ENCODE data around the gene RXRA. TPM values are rescaled to one million over a fixed set of nuclear protein-coding genes. Genes with fewer than 3 reads are reported as not detected.

Gene RXRA
- polyA plus RNA-seq, 1 donor from 2014 or later: 2.7 TPM

GRCh38 chr9:134358026-134358661, 31.9 kb downstream of the RXRA start:
- no peak overlapping the region for H2AFZ ChIP-seq (ENCODE audit: low read depth, low read length)
- H3K79me2 ChIP-seq (replicated peaks; ENCODE audit: insufficient read depth, low read length): no peaks in the 10 kb centered on the region
- H3K27me3 ChIP-seq (ENCODE audit: insufficient read depth, low read depth, low read length): no peaks in the 10 kb centered on the region
- no peaks in the 10 kb centered on the region for H4K20me1 ChIP-seq (ENCODE audit: insufficient read depth)
- no peak overlapping the region for H3K27ac ChIP-seq (ENCODE audit: low read length)
- H3K36me3 ChIP-seq (ENCODE audit: insufficient read depth, low read length): no peaks in the 10 kb centered on the region
- no peak overlapping the region for H3K9ac ChIP-seq (ENCODE audit: low read length)
- TF ChIP-seq SMC3 (conservative IDR thresholded peaks at IDR 0.05; ENCODE audit: poor library complexity) (no peak), EZH2 (IDR thresholded peaks at IDR 0.05; ENCODE audit: borderline replicate concordance, insufficient read depth, low read length, poor library complexity, severe bottlenecking) (no peak), TAF1 (IDR thresholded peaks at IDR 0.05; ENCODE audit: low read depth) (no peak), EP300 (conservative IDR thresholded peaks at IDR 0.05; ENCODE audit: poor library complexity, severe bottlenecking) (no peak), POLR2AphosphoS5 (IDR thresholded peaks at IDR 0.05) (no peak), MXI1 (conservative IDR thresholded peaks at IDR 0.05; ENCODE audit: poor library complexity, severe bottlenecking) (no peak), RAD21 (conservative IDR thresholded peaks at IDR 0.05) (no peak)
- TF ChIP-seq, protein P1, sequence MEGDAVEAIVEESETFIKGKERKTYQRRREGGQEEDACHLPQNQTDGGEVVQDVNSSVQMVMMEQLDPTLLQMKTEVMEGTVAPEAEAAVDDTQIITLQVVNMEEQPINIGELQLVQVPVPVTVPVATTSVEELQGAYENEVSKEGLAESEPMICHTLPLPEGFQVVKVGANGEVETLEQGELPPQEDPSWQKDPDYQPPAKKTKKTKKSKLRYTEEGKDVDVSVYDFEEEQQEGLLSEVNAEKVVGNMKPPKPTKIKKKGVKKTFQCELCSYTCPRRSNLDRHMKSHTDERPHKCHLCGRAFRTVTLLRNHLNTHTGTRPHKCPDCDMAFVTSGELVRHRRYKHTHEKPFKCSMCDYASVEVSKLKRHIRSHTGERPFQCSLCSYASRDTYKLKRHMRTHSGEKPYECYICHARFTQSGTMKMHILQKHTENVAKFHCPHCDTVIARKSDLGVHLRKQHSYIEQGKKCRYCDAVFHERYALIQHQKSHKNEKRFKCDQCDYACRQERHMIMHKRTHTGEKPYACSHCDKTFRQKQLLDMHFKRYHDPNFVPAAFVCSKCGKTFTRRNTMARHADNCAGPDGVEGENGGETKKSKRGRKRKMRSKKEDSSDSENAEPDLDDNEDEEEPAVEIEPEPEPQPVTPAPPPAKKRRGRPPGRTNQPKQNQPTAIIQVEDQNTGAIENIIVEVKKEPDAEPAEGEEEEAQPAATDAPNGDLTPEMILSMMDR (IDR thresholded peaks at IDR 0.05; ENCODE audit: poor library complexity, severe bottlenecking): no peak
- TF ChIP-seq, protein P2, sequence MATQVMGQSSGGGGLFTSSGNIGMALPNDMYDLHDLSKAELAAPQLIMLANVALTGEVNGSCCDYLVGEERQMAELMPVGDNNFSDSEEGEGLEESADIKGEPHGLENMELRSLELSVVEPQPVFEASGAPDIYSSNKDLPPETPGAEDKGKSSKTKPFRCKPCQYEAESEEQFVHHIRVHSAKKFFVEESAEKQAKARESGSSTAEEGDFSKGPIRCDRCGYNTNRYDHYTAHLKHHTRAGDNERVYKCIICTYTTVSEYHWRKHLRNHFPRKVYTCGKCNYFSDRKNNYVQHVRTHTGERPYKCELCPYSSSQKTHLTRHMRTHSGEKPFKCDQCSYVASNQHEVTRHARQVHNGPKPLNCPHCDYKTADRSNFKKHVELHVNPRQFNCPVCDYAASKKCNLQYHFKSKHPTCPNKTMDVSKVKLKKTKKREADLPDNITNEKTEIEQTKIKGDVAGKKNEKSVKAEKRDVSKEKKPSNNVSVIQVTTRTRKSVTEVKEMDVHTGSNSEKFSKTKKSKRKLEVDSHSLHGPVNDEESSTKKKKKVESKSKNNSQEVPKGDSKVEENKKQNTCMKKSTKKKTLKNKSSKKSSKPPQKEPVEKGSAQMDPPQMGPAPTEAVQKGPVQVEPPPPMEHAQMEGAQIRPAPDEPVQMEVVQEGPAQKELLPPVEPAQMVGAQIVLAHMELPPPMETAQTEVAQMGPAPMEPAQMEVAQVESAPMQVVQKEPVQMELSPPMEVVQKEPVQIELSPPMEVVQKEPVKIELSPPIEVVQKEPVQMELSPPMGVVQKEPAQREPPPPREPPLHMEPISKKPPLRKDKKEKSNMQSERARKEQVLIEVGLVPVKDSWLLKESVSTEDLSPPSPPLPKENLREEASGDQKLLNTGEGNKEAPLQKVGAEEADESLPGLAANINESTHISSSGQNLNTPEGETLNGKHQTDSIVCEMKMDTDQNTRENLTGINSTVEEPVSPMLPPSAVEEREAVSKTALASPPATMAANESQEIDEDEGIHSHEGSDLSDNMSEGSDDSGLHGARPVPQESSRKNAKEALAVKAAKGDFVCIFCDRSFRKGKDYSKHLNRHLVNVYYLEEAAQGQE (IDR thresholded peaks at IDR 0.05; ENCODE audit: borderline replicate concordance): no peak
- no peaks in the 10 kb centered on the region for H3K9me2 ChIP-seq (ENCODE audit: insufficient read depth, low read length)
- no peaks in the 10 kb centered on the region for H3K9me3 ChIP-seq (ENCODE audit: low read length)
- no peaks in the 10 kb centered on the region for H3F3A ChIP-seq (ENCODE audit: insufficient read depth, low read length, poor library complexity, severe bottlenecking)
- H3K4me2 ChIP-seq (ENCODE audit: low read length): no peak overlapping the region
- H3K4me3 ChIP-seq (ENCODE audit: low read length): no peak overlapping the region

GRCh38 chr9:134358662-134359319, 32.5 kb downstream of the RXRA start:
- TF ChIP-seq SMC3 (conservative IDR thresholded peaks at IDR 0.05; ENCODE audit: poor library complexity): no peak
- TF ChIP-seq, protein P2 (IDR thresholded peaks at IDR 0.05; ENCODE audit: borderline replicate concordance): no peak
- H3K4me3 ChIP-seq (ENCODE audit: low read length): no peak overlapping the region
- no peaks in the 10 kb centered on the region for H3K27me3 ChIP-seq (ENCODE audit: insufficient read depth, low read depth, low read length)
- no peaks in the 10 kb centered on the region for H3K9me2 ChIP-seq (ENCODE audit: insufficient read depth, low read length)
- H2AFZ ChIP-seq (ENCODE audit: low read depth, low read length): no peak overlapping the region
- H3K36me3 ChIP-seq (ENCODE audit: insufficient read depth, low read length): no peaks in the 10 kb centered on the region
- no peaks in the 10 kb centered on the region for H3K9me3 ChIP-seq (ENCODE audit: low read length)
- H3K9ac ChIP-seq (ENCODE audit: low read length): no peak overlapping the region
- H3F3A ChIP-seq (ENCODE audit: insufficient read depth, low read length, poor library complexity, severe bottlenecking): no peaks in the 10 kb centered on the region
- no peak overlapping the region for H3K4me2 ChIP-seq (ENCODE audit: low read length)
- H4K20me1 ChIP-seq (ENCODE audit: insufficient read depth): no peaks in the 10 kb centered on the region
- no peak overlapping the region for H3K27ac ChIP-seq (ENCODE audit: low read length)
- H3K79me2 ChIP-seq (replicated peaks; ENCODE audit: insufficient read depth, low read length): no peaks in the 10 kb centered on the region
